WI38 (cell line): ENCODE results near the gene MARCHF2.

Experiments
- H3K4me3 ChIP-seq: 2 replicates; pipeline ENCODE4 v1.5.1; 2011; ENCODE audit warnings: low read depth, mild to moderate bottlenecking, control low read depth, low read length
- CTCF ChIP-seq: IDR thresholded peaks from 2 replicates; pipeline ENCODE4 v1.5.1; 2012; ENCODE audit warnings: low read depth, mild to moderate bottlenecking, control low read depth, low read length

Gene MARCHF2

GRCh38 chr19:8468761-8469373 lies 55.8 kb downstream of the MARCHF2 start:
- H3K4me3 ChIP-seq: no peak overlapping the region
- TF ChIP-seq CTCF: no peak

GRCh38 chr19:8469613-8470368 lies 56.7 kb downstream of the MARCHF2 start:
- H3K4me3 ChIP-seq: no peak overlapping the region
- TF ChIP-seq CTCF: no peak

GRCh38 chr19:8473648-8474476 lies 60.8 kb downstream of the MARCHF2 start:
- no peak for TF ChIP-seq CTCF
- no peak overlapping the region for H3K4me3 ChIP-seq

GRCh38 chr19:8475005-8475404 lies 61.9 kb downstream of the MARCHF2 start:
- no peak overlapping the region for H3K4me3 ChIP-seq
- no peak for TF ChIP-seq CTCF

GRCh38 chr19:8476524-8476923 lies 63.4 kb downstream of the MARCHF2 start:
- TF ChIP-seq CTCF: no peak
- no peak overlapping the region for H3K4me3 ChIP-seq

- no peak overlapping the region for H3K4me3 ChIP-seq
- no peak for TF ChIP-seq CTCF
Measured at GRCh38 chr19:8477889-8478288, 64.8 kb downstream of the MARCHF2 start.
